NOMO-1 (cell line): ENCODE results near the gene EGLN3.

ENCODE experiments used
- DNase-seq, 2 experiments: peaks; one replicate each; lab custom pipeline; 2025; ENCODE audit not compliant: unreplicated experiment in 2 of 2; lab: John Stamatoyannopoulos, UW

Gene EGLN3

GRCh38 chr14:33915682-33916081 lies 35.2 kb downstream of the EGLN3 start:
- no peak for DNase-seq

- DNase-seq, result no peak
Observed at GRCh38 chr14:33914676-33915516, 36.0 kb downstream of the EGLN3 start.

GRCh38 chr14:33911046-33911445 lies 39.8 kb downstream of the EGLN3 start:
- DNase-seq, result no peak

GRCh38 chr14:33910435-33910834 lies 40.4 kb downstream of the EGLN3 start:
- no peak for DNase-seq

- no peak for DNase-seq
Observed at GRCh38 chr14:33909380-33910084, 41.3 kb downstream of the EGLN3 start.

- DNase-seq, result no peak
Observed at GRCh38 chr14:33908540-33909223, 42.2 kb downstream of the EGLN3 start.

- DNase-seq, result no peak
Observed at GRCh38 chr14:33906968-33907367, 43.9 kb downstream of the EGLN3 start.

- no peak for DNase-seq
Observed at GRCh38 chr14:33904609-33905008, 46.3 kb downstream of the EGLN3 start.

- no peak for DNase-seq
Observed at GRCh38 chr14:33903369-33903768, 47.5 kb downstream of the EGLN3 start.

GRCh38 chr14:33902363-33902762 lies 48.5 kb downstream of the EGLN3 start:
- DNase-seq, result no peak

GRCh38 chr14:33901426-33902155 lies 49.3 kb downstream of the EGLN3 start:
- DNase-seq, result no peak

- DNase-seq, result no peak
Observed at GRCh38 chr14:33900706-33901105, 50.2 kb downstream of the EGLN3 start.

- DNase-seq, result no peak
Observed at GRCh38 chr14:33899723-33900341, 51.0 kb downstream of the EGLN3 start.

GRCh38 chr14:33897878-33898535 lies 52.9 kb downstream of the EGLN3 start:
- no peak for DNase-seq

GRCh38 chr14:33897382-33897781 lies 53.5 kb downstream of the EGLN3 start:
- no peak for DNase-seq

GRCh38 chr14:33894339-33894738 lies 56.5 kb downstream of the EGLN3 start:
- DNase-seq, result no peak

GRCh38 chr14:33891700-33892099 lies 59.2 kb downstream of the EGLN3 start:
- DNase-seq, result no peak

GRCh38 chr14:33884916-33885315 lies 66.0 kb downstream of the EGLN3 start:
- DNase-seq, result no peak

GRCh38 chr14:33880330-33880729 lies 70.5 kb downstream of the EGLN3 start:
- DNase-seq, result no peak
